Liver (tissue), 6 donors: ENCODE data around the gene TMPRSS11F. TPM values are rescaled to one million over a fixed set of nuclear protein-coding genes. Genes with fewer than 3 reads are reported as not detected.

Experiments used
- ATF3 ChIP-seq: IDR thresholded peaks from 2 replicates; pipeline ENCODE4 v1.6.1; 2016; ENCODE audit warnings: antibody characterized with exemption
- CTCF ChIP-seq: fragments of 150-350 bp; IDR thresholded peaks from 2 replicates; pipeline ENCODE4 v1.5.1; 2017; ENCODE audit warnings: improper control_type of control experiment, low read depth, low read length; ENCODE audit not compliant: missing input control
- JUND ChIP-seq, 2 donors: IDR thresholded peaks; 2 replicates each; pipeline ENCODE4 v1.6.1; 2016; ENCODE audit warnings: antibody characterized with exemption in 2 of 2
- NR2F2 ChIP-seq: IDR thresholded peaks from 2 replicates; pipeline ENCODE4 v1.6.1; 2016; ENCODE audit warnings: antibody characterized with exemption
- RAD21 ChIP-seq, 2 donors: IDR thresholded peaks; 2 replicates each; pipeline ENCODE4 v1.6.1; 2016; ENCODE audit warnings: antibody characterized with exemption in 2 of 2, mild to moderate bottlenecking in 2 of 2
- polyA plus RNA-seq, 2 donors: library from polyadenylated mRNA; stranded (reverse) in 1 of 2; unstranded in 1 of 2; fragments of 200-250 nt in 1 of 2; fragments of >200 nt in 1 of 2; fragmentation: Nextera tagmentation in 1 of 2; extraction: Ambion mirVana in 1 of 2; gene quantifications; one replicate each; pipeline versions ENCODE4 v1.2.1 to v1.2.3, GENCODE V29; 2013 to 2015
- small RNA-seq: library from RNA; depleted of rRNA; stranded (forward); fragments of <200 nt; gene quantifications from one replicate; pipeline ENCODE3, GENCODE V24; 2014
- total RNA-seq, 2 donors: library from RNA; depleted of rRNA; stranded (reverse); fragments of >200 nt; gene quantifications; one replicate each; pipeline ENCODE4 v1.2.3, GENCODE V29; 2014
- donor health status: healthy.
- donor health status: healthy.
- donor health status: healthy.

The TMPRSS11F gene
- total and polyA plus RNA-seq, 4 donors, result not detected

DNA sequence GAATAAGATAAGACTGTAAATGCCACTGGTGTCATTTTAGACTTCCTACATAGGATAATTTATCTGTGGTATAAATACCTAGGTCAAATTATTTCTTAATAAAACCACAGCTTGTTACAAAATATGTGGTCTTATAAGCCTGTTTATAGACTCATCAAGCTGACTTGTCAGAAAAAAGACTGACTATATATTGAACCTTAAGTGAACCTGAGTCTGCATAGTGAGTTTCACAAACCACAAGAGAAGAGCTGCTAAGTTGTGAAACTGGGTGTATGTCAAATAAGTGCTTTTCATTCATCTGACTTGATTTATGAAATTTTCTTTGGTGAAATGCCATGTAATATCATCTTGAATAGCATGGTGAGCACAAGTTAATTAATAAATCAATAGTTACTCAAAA is 118.0 kb downstream of the TMPRSS11F start (continued):
- no peak for TF ChIP-seq CTCF
- TF ChIP-seq JUND (IDR thresholded peaks at IDR 0.05), result no peak
- no peak for TF ChIP-seq ATF3
- TF ChIP-seq NR2F2, result no peak
- TF ChIP-seq RAD21 (IDR thresholded peaks at IDR 0.05), result no peak

Small RNAs within 50 kb of the gene (small RNA-seq; reads per million reads assigned to genes)
- not detected for gene RNU6-95P

Other genes with a start within 250 kb of the TMPRSS11F start
- gene TMPRSS11D, start 245.9 kb downstream of the TMPRSS11F start, total RNA-seq, result not detected
- gene TMPRSS11D, start 245.9 kb downstream of the TMPRSS11F start, polyA plus RNA-seq, result under 1 TPM in 1 of 2 donors, not detected in 1; 0.03 TPM
- not detected for gene TMPRSS11A, start 166.4 kb downstream of the TMPRSS11F start, total RNA-seq
- gene TMPRSS11A, start 166.4 kb downstream of the TMPRSS11F start, polyA plus RNA-seq, result under 1 TPM in 1 of 2 donors, not detected in 1; 0.01 TPM
- gene TMPRSS11B, start 115.8 kb upstream of the TMPRSS11F start, total RNA-seq, result not detected
- gene TMPRSS11B, start 115.8 kb upstream of the TMPRSS11F start, polyA plus RNA-seq, result under 1 TPM in 1 of 2 donors, not detected in 1; 0.02 TPM
- 10 to 100 TPM; 28.8 to 30.3 TPM for gene YTHDC1, start 220.2 kb upstream of the TMPRSS11F start, total RNA-seq
- 10 to 100 TPM; 15.5 to 17.0 TPM for gene YTHDC1, start 220.2 kb upstream of the TMPRSS11F start, polyA plus RNA-seq